ENCODE data around the gene DDX54. TPM values are rescaled to one million over a fixed set of nuclear protein-coding genes. Genes with fewer than 3 reads are reported as not detected.

DDX54 gene
- total and polyA plus RNA-seq, 4 donors = 12.6 to 70.8 (median 47.9) TPM

GRCh38 chr12:113116875-113117274, 68.4 kb downstream of the DDX54 start:
- intact Hi-C loops (cut with DNase I) = no loop called here
- Histone ChIP-seq H3K36me3 (ENCODE audit: control insufficient read depth in 1 of 2, insufficient read depth in 2 of 2, low read length in 1 of 2) (no peaks in the 10 kb centered on the region), H3K27ac (ENCODE audit: low read depth in 1 of 2, low read length in 2 of 2) (no peak overlapping the region), H3K4me3 (ENCODE audit: low read length in 2 of 2) (no peak overlapping the region), H3K27me3 (ENCODE audit: control insufficient read depth in 1 of 2, insufficient read depth in 2 of 2, low read length in 1 of 2) (no peaks in the 10 kb centered on the region), H3K4me1 (ENCODE audit: control insufficient read depth in 1 of 2, insufficient read depth in 2 of 2, low read length in 2 of 2) (no peaks in the 10 kb centered on the region), H3K9me3 (ENCODE audit: control insufficient read depth, low read length) (no peaks in the 10 kb centered on the region)
- DNase-seq (no peak), ATAC-seq (ENCODE audit: low FRiP score) (no peak)
- WGBS, 2 donors = 40 to 56% methylated on average over 6 of the region's 6 CpGs

DNA sequence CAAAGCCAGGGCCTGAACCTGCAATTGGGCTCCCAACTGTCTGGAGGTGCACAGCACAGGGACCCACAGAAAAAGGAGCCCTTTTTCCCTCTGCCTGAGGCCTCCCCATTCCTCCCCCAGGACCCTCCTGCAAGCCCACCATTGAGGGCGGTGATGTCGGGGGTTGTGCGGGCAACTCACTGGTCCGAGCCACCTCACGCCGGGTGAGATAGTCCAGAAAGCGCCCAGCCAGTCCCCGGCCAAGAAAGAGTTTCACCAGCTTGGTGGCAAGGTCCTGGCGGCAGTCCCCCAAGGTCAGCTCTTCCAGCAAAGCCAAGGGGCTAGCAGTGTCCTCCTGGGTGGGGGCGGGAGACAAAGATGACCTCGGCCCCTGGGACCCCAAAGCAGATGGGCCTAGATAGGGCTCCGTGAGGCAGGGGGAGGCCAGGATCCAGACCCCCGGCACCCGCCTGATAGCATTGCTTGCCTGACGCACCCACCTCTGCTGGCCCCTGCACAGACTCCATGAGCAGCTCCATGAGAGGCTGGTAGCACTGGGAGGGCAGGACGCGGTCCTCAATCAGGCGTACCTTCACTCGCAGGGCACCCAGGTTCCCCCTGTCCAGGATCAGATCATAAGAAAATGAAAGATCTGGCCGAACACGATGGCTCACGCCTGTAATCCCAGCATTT, 69.7 kb downstream of the DDX54 start:
- intact Hi-C loops (cut with DNase I) = no loop called here
- Histone ChIP-seq H3K27me3 (ENCODE audit: control insufficient read depth in 1 of 2, insufficient read depth in 2 of 2, low read length in 1 of 2) (no peaks in the 10 kb centered on the region), H3K27ac (ENCODE audit: low read depth in 1 of 2, low read length in 2 of 2) (no peak overlapping the region), H3K4me1 (ENCODE audit: control insufficient read depth in 1 of 2, insufficient read depth in 2 of 2, low read length in 2 of 2) (no peaks in the 10 kb centered on the region), H3K36me3 (ENCODE audit: control insufficient read depth in 1 of 2, insufficient read depth in 2 of 2, low read length in 1 of 2) (no peaks in the 10 kb centered on the region), H3K9me3 (ENCODE audit: control insufficient read depth, low read length) (no peaks in the 10 kb centered on the region), H3K4me3 (ENCODE audit: low read length in 2 of 2) (no peak overlapping the region)
- ATAC-seq (ENCODE audit: low FRiP score) = no peak
- no peak for DNase-seq
- 82 to 87% methylated on average over 22 of the region's 22 CpGs for WGBS, 2 donors

- H3K27ac ChIP-seq (ENCODE audit: low read depth in 1 of 2, low read length in 2 of 2) = no peak overlapping the region
- no peaks in the 10 kb centered on the region for H3K36me3 ChIP-seq (ENCODE audit: control insufficient read depth in 1 of 2, insufficient read depth in 2 of 2, low read length in 1 of 2)
- ATAC-seq (ENCODE audit: low FRiP score) (no peak), DNase-seq (no peak)
- no peaks in the 10 kb centered on the region for H3K4me1 ChIP-seq (ENCODE audit: control insufficient read depth in 1 of 2, insufficient read depth in 2 of 2, low read length in 2 of 2)
- no peak overlapping the region for H3K4me3 ChIP-seq (ENCODE audit: low read length in 2 of 2)
- H3K27me3 ChIP-seq (ENCODE audit: control insufficient read depth in 1 of 2, insufficient read depth in 2 of 2, low read length in 1 of 2) = no peaks in the 10 kb centered on the region
- intact Hi-C loops (cut with DNase I) = no loop called here
- no peaks in the 10 kb centered on the region for H3K9me3 ChIP-seq (ENCODE audit: control insufficient read depth, low read length)
- WGBS, 2 donors = 90 to 91% methylated on average over 18 to 19 of the region's 19 CpGs
These were observed 70.7 kb downstream of the DDX54 start for GRCh38 chr12:113114447-113115178.

GRCh38 chr12:113113397-113113796, 71.9 kb downstream of the DDX54 start:
- Histone ChIP-seq H3K36me3 (ENCODE audit: control insufficient read depth in 1 of 2, insufficient read depth in 2 of 2, low read length in 1 of 2) (no peaks in the 10 kb centered on the region), H3K4me3 (ENCODE audit: low read length in 2 of 2) (no peak overlapping the region), H3K27me3 (ENCODE audit: control insufficient read depth in 1 of 2, insufficient read depth in 2 of 2, low read length in 1 of 2) (no peaks in the 10 kb centered on the region), H3K9me3 (ENCODE audit: control insufficient read depth, low read length) (no peaks in the 10 kb centered on the region), H3K4me1 (ENCODE audit: control insufficient read depth in 1 of 2, insufficient read depth in 2 of 2, low read length in 2 of 2) (no peaks in the 10 kb centered on the region), H3K27ac (ENCODE audit: low read depth in 1 of 2, low read length in 2 of 2) (no peak overlapping the region)
- 61 to 79% methylated on average over 2 of the region's 2 CpGs for WGBS, 2 donors
- ATAC-seq (ENCODE audit: low FRiP score) (no peak), DNase-seq (peak in 1 of 2 donors; percentile 5)
- intact Hi-C loops (cut with DNase I) = no loop called here

GRCh38 chr12:113112043-113112899, 73.0 kb downstream of the DDX54 start:
- H3K4me1 ChIP-seq (ENCODE audit: control insufficient read depth in 1 of 2, insufficient read depth in 2 of 2, low read length in 2 of 2) = no peaks in the 10 kb centered on the region
- DNase-seq (peak in 1 of 2 donors; percentile 40), ATAC-seq (ENCODE audit: low FRiP score) (no peak)
- H3K9me3 ChIP-seq (ENCODE audit: control insufficient read depth, low read length) = no peaks in the 10 kb centered on the region
- intact Hi-C loops (cut with DNase I) = no loop called here
- no peaks in the 10 kb centered on the region for H3K36me3 ChIP-seq (ENCODE audit: control insufficient read depth in 1 of 2, insufficient read depth in 2 of 2, low read length in 1 of 2)
- no peak overlapping the region for H3K27ac ChIP-seq (ENCODE audit: low read depth in 1 of 2, low read length in 2 of 2)
- 60 to 71% methylated on average over 39 of the region's 39 CpGs for whole genome bisulfite sequencing, 2 donors
- H3K27me3 ChIP-seq (ENCODE audit: control insufficient read depth in 1 of 2, insufficient read depth in 2 of 2, low read length in 1 of 2) = no peaks in the 10 kb centered on the region
- H3K4me3 ChIP-seq (ENCODE audit: low read length in 2 of 2) = no peak overlapping the region

DNA sequence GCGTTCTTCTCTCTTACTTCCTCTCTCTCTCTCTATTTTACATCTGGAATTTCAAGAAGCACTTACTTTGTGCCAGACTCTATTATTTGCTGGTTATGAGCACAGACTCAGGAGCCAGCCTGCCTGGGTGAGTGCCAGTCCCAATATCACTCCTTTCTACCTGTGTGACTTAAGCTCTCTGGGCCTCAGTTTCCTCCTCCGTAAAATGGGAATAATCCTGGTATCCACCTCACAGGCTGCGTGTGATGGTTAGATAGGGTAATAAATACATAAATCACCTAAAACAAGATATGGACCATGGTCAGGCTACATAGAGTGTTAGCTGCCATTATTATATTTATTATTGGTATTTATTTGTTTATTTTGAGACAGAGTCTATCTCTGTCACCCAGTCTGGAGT, 74.0 kb downstream of the DDX54 start:
- no peak for DNase-seq
- WGBS, 2 donors = 79 to 88% methylated on average over 3 of the region's 3 CpGs
- no peak overlapping the region for H3K4me3 ChIP-seq (ENCODE audit: low read length in 2 of 2)
- H3K27me3 ChIP-seq (ENCODE audit: control insufficient read depth in 1 of 2, insufficient read depth in 2 of 2, low read length in 1 of 2) = no peaks in the 10 kb centered on the region
- no peaks in the 10 kb centered on the region for H3K4me1 ChIP-seq (ENCODE audit: control insufficient read depth in 1 of 2, insufficient read depth in 2 of 2, low read length in 2 of 2)
- no peaks in the 10 kb centered on the region for H3K9me3 ChIP-seq (ENCODE audit: control insufficient read depth, low read length)
- no peak for ATAC-seq (ENCODE audit: low FRiP score)
- intact Hi-C loops (cut with DNase I) = no loop called here
- no peak overlapping the region for H3K27ac ChIP-seq (ENCODE audit: low read depth in 1 of 2, low read length in 2 of 2)
- H3K36me3 ChIP-seq (ENCODE audit: control insufficient read depth in 1 of 2, insufficient read depth in 2 of 2, low read length in 1 of 2) = no peaks in the 10 kb centered on the region

DNA sequence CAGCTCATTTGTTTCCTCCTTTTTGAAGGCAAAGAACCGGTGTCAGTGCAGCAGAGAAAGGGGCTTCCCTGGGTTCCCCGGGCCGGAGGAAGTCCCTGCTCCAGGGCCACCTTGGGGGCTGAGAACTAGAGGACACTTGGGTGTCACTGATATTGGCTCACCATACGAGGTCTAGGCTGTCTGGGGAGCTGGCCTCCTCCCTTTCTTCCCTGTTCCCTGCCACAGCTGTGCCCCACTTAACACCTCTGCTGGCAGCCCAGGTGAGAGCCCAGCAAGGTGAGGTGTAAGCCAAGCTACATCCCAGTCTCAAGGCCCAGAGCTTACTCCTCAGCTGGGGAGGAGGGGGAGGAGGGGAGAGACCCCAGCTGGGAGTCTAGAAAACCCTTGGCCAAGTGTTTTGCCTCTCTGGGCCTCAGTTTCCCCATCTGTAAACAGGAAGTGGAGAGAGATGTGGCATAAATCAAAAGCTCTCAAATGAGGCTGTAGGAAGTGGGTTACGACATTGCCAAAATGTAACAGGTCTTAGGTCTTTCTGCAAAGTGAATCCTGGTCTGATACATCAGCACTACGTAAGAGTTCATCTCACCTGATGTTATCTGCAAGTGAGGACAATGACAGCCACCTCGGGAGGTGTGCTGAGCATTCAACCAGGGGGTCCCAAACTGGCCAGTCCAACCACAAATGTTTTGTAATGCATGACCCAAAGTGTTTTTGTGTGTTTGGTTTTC, 75.2 kb downstream of the DDX54 start:
- ATAC-seq (ENCODE audit: low FRiP score) = no peak
- no peaks in the 10 kb centered on the region for H3K9me3 ChIP-seq (ENCODE audit: control insufficient read depth, low read length)
- 58 to 67% methylated on average over 7 of the region's 7 CpGs for WGBS, 2 donors

DNA sequence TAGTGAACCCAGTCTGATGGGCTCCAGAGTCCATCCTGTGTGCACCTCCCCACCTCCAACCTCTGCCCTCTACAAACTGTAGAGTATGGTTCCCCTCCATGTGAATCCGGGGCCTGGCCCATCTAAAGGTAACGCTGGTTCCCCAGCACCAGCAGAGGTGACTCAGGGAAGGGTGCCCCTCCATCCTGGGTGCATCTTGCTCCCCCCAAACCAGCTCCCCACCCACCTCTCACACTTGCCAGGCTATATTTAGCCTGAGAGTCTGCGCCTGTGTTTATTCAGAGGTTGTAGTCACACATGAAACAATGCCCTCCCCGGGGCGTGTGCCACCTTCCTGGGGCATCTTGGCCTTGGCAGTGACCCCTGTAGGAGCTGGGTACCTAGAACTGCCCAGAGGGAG, 75.9 kb downstream of the DDX54 start:
- WGBS, 2 donors = 44 to 46% methylated on average over 5 of the region's 5 CpGs
- no peak overlapping the region for H3K27ac ChIP-seq (ENCODE audit: low read depth in 1 of 2, low read length in 2 of 2)
- intact Hi-C loops (cut with DNase I) = no loop called here
- no peak for ATAC-seq (ENCODE audit: low FRiP score)
- DNase-seq = no peak
- no peaks in the 10 kb centered on the region for H3K36me3 ChIP-seq (ENCODE audit: control insufficient read depth in 1 of 2, insufficient read depth in 2 of 2, low read length in 1 of 2)
- no peaks in the 10 kb centered on the region for H3K9me3 ChIP-seq (ENCODE audit: control insufficient read depth, low read length)
- no peaks in the 10 kb centered on the region for H3K4me1 ChIP-seq (ENCODE audit: control insufficient read depth in 1 of 2, insufficient read depth in 2 of 2, low read length in 2 of 2)
- H3K4me3 ChIP-seq (ENCODE audit: low read length in 2 of 2) = no peak overlapping the region
- no peaks in the 10 kb centered on the region for H3K27me3 ChIP-seq (ENCODE audit: control insufficient read depth in 1 of 2, insufficient read depth in 2 of 2, low read length in 1 of 2)

More for the DNA sequence above, 75.2 kb downstream of the DDX54 start:
- intact Hi-C loops (cut with DNase I) = no loop called here
- Histone ChIP-seq H3K27ac (ENCODE audit: low read depth in 1 of 2, low read length in 2 of 2) (no peak overlapping the region), H3K27me3 (ENCODE audit: control insufficient read depth in 1 of 2, insufficient read depth in 2 of 2, low read length in 1 of 2) (no peaks in the 10 kb centered on the region), H3K4me1 (ENCODE audit: control insufficient read depth in 1 of 2, insufficient read depth in 2 of 2, low read length in 2 of 2) (no peaks in the 10 kb centered on the region), H3K36me3 (ENCODE audit: control insufficient read depth in 1 of 2, insufficient read depth in 2 of 2, low read length in 1 of 2) (no peaks in the 10 kb centered on the region), H3K4me3 (ENCODE audit: low read length in 2 of 2) (no peak overlapping the region)
- peak in 1 of 2 donors; percentile 18 for DNase-seq

Measured in aorta (tissue), 5 donors.